Measurements from ENCODE around the gene CD36.

GRCh38 chr7:80699721-80700256 lies 61.3 kb downstream of the CD36 start:
- TF ChIP-seq, protein P1, sequence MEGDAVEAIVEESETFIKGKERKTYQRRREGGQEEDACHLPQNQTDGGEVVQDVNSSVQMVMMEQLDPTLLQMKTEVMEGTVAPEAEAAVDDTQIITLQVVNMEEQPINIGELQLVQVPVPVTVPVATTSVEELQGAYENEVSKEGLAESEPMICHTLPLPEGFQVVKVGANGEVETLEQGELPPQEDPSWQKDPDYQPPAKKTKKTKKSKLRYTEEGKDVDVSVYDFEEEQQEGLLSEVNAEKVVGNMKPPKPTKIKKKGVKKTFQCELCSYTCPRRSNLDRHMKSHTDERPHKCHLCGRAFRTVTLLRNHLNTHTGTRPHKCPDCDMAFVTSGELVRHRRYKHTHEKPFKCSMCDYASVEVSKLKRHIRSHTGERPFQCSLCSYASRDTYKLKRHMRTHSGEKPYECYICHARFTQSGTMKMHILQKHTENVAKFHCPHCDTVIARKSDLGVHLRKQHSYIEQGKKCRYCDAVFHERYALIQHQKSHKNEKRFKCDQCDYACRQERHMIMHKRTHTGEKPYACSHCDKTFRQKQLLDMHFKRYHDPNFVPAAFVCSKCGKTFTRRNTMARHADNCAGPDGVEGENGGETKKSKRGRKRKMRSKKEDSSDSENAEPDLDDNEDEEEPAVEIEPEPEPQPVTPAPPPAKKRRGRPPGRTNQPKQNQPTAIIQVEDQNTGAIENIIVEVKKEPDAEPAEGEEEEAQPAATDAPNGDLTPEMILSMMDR (conservative IDR thresholded peaks at IDR 0.05; ENCODE audit: low read depth, low read length): no peak
- TF ChIP-seq EZH2 (IDR thresholded peaks at IDR 0.05; ENCODE audit: low read length, unreplicated experiment): no peak

Data from PC-3 (cell line).